GM20000 (cell line): Measurements from ENCODE around the gene SIX3.

Experiments used
- DNase-seq: peaks from one replicate; pipeline ENCODE4 v3.0.0; 2012; ENCODE audit warnings: low spot score
- TF ChIP-seq, protein P1 (sequence below): IDR thresholded peaks from 2 replicates; pipeline ENCODE4 v1.5.1; 2012; ENCODE audit warnings: mild to moderate bottlenecking, control low read depth; ENCODE audit errors: extremely low read depth, missing control alignments

Gene SIX3

GRCh38 chr2:44935729-44936098 is 5.8 kb upstream of the SIX3 start:
- TF ChIP-seq, protein P1, sequence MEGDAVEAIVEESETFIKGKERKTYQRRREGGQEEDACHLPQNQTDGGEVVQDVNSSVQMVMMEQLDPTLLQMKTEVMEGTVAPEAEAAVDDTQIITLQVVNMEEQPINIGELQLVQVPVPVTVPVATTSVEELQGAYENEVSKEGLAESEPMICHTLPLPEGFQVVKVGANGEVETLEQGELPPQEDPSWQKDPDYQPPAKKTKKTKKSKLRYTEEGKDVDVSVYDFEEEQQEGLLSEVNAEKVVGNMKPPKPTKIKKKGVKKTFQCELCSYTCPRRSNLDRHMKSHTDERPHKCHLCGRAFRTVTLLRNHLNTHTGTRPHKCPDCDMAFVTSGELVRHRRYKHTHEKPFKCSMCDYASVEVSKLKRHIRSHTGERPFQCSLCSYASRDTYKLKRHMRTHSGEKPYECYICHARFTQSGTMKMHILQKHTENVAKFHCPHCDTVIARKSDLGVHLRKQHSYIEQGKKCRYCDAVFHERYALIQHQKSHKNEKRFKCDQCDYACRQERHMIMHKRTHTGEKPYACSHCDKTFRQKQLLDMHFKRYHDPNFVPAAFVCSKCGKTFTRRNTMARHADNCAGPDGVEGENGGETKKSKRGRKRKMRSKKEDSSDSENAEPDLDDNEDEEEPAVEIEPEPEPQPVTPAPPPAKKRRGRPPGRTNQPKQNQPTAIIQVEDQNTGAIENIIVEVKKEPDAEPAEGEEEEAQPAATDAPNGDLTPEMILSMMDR: no peak
- no peak for DNase-seq

- no peak for DNase-seq
- TF ChIP-seq, protein P1: no peak
Observed at GRCh38 chr2:44936275-44936674, 5.2 kb upstream of the SIX3 start.

GRCh38 chr2:44936715-44937687 is 4.5 kb upstream of the SIX3 start:
- TF ChIP-seq, protein P1: no peak
- no peak for DNase-seq

GRCh38 chr2:44937688-44938240 is 3.7 kb upstream of the SIX3 start:
- peak; percentile 78 for DNase-seq
- TF ChIP-seq, protein P1: peak; percentile 25

- TF ChIP-seq, protein P1: no peak
- DNase-seq: peak; percentile 26
Observed at GRCh38 chr2:44938287-44939105, 3.0 kb upstream of the SIX3 start.

DNA sequence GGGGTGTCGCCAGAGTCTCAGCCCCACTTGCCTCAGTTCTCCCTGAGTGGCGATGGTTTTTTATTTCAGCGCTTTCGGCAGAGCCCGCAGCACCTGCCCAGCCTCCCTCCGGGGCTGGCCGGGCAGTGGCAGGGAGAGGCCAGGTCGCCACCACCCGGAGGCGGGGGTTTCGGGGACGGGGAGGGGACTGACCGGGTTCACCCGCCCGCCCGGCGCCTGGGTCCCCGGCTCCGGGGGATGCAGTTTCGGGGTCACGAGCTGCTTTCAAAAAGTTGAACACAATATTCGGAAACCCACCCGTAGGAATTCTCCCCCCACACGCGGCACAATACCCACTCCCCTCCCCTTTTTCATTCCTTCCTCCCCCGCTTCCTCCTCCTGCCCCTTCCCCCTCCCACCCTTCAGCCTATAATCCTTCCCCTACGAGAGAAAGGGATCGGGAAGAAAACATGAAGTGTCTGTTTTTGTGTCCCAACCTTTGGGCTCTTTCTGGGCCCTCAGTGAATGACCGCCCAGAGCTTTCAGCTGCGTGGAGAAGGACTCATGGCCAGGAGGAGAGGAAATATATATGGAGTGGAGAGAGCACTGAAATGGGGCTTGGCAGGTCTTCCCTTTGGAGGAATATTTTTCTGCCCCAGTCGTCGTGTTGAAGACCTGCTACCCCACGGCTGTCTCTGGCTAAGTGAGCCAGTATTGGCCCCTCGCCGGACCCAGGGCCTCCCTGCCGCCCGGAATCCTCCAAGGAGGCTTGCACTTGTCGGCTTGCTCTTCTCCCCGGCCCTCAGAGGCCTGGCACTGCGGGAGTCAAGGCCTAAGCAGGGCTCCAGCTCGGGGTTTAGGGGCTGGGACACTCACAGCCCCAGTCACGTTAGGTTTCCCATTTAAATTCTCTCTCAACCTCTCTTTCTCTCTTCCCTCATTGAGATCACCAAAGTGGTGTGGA is 2.1 kb upstream of the SIX3 start:
- TF ChIP-seq, protein P1: no peak
- DNase-seq: peak; percentile 22
